Endometrial microvascular endothelial cells (primary cell): ENCODE measurements around the gene ASTN2. TPM values are rescaled to one million over a fixed set of nuclear protein-coding genes. Genes with fewer than 3 reads are reported as not detected.
"Not testable (repeated sequence)": the region's sequence is repeated elsewhere in the genome, so short reads cannot be mapped to it uniquely, and the experiment has no call there.

Experiments used
- in situ Hi-C: cut with HindIII; loops from 2 replicates; pipeline ENCODE4 v1.10.0; 2017; ENCODE audit warnings: low sequenced_read_pairs, low pct_unique_long_range_greater_than_20kb; ENCODE audit errors: inconsistent ontology term
- total RNA-seq: library from RNA; depleted of rRNA; stranded (reverse); fragments of >200 nt; gene quantifications from one replicate; pipeline ENCODE4 v1.2.3, GENCODE V29; 2015; ENCODE audit errors: inconsistent ontology term

The ASTN2 gene
- total RNA-seq, 1 donor from 2014 or later: 2.1 TPM

DNA sequence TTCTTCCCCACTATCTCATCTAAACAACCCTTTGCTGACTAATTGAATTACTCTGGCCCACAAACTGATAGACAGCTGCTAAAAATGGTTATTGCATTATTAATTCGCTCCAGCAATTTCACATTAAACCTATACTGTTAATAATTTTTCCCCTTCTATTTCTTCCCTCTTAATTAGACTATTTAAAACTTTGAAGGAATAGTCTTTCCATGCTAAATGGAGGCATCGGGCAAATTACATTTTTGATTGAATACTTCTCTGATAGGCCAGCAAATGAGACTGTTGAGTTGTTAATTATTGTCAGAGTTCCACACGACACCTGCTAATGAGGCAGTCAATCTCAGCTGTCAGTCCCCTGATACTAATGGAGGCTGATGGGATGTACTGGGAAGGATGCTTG lies 485.2 kb downstream of the ASTN2 start:
- in situ Hi-C loops: no loop called here

DNA sequence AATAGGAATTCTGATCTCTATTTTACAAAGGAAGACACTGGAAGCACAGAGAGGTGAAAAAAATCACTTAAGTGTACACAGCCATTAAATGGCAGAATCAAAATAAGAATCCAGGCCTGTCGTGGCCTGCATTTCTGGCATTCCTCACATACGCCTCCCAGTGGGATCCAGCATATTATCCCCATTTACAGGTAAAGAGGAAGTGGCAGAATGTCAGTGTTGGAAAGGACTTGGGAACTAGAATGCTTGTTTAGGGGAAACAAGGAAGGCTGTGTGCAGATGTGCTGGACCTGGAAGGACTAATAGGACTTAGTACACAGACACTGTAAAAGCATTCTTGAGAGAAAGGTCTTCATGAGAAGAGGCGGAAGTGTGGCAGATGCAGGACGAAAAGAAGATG lies 486.0 kb downstream of the ASTN2 start:
- in situ Hi-C loops: no loop called here

DNA sequence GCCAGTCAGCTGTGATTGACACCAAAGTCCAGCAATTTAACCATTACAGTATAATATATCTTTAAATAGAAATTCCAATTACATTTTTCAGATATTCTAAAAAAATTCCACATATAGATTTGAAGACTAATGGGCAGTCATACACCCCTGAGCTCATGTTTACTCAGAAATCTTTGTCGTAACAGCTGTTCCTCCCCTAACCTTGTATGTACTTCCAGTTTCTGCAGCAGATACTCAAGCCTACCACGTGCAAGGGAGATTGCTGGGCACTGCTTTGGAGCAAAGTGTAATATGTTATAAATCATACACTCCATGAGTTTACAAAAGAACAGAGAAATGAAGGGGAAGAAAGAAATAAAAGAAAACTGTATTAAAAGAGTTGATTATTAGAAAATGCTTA lies 486.6 kb downstream of the ASTN2 start:
- in situ Hi-C loops: no loop called here

DNA sequence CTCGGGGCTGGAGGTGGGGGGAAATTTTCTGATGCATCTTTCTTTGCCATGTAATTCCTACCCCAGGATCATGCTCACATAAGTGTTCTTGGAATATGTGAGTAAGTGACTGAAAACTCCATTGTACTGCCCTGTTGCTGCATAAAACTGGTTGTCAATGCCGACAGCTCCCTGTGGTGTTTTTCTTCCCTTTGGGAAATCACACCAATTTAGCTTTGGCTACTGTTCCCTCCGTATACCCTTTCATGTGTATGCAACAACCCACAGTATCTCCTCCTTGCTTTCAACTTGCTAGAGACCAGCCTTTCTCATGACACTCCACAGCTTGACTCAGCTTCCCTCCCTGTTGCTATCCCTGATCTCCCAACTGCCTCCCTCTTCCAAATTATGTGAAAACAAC lies 487.1 kb downstream of the ASTN2 start:
- in situ Hi-C loops: no loop called here

DNA sequence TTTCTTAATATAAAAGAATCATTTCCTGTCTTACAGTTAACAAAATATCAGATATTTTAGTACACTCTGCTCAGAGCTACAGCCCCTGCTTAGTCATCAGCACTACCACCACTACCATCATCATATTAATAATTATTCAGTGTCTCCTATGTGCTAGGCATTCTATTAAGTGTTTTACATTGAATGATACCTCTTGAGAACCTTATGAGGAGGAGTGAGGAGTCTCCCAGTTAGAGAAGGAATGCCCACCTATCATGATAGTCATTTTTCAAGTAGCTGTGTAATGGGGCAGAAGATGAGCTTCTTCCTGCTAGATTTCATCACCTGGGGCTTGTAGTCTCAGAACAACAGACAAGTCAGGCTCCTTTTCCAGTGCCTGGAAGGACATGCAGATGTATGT lies 489.7 kb downstream of the ASTN2 start:
- in situ Hi-C loops: no loop called here

DNA sequence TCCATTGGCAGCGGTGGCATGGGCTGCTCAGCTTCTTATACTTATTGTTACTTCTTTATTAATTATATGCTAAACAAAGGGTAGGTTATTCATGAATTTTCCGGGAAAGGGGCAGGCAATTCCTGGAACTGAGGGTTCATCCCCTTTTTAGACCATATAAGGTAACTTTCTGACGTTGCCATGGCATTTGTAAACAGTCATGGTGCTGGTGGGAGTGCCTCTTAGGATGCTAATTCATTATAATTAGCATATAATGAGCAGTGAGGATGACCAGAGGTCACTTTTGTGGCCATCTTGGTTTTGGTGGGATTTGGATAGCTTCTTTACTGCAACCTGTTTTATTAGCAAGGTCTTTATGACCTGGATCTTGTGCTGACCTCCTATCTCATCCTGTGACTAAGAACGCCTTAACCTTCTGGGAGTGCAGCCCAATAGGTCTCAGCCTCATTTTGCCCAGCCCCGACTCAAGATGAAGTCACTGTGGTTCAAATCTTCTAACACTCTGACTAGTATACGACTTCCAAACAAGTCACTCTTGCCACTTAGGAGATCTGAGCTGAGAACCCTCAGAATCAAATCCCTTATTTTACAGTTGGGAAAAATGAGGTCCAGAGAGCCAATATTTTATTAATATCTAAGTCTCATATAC lies 490.3 kb downstream of the ASTN2 start:
- in situ Hi-C loops: no loop called here

DNA sequence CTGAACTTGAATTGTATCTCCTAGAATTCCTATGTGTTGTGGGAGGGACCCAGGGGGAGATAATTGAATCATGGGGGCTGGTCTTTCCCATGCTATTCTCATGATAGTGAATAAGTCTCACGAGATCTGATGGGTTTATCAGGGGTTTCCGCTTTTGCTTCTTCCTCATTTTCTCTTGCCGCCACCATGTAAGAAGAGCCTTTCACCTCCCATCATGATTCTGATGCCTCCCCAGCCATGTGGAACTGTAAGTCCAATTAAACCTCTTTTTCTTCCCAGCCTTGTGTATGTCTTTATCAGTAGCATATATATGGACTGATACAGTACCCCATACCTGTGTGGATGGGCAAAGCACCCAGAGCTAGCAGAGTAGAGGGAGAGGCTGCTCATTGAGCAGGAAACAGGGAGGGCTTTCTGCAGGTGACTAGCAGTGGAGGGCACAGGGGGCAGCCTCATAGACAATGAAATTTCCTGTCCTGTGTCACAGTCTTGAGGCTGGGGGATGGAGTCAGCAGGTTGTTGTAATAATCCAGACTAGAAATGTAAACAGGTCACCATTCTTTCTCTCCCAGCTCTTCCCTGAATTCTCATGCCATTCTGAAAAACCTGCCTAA lies 496.9 kb downstream of the ASTN2 start:
- in situ Hi-C loops: not testable (repeated sequence)

DNA sequence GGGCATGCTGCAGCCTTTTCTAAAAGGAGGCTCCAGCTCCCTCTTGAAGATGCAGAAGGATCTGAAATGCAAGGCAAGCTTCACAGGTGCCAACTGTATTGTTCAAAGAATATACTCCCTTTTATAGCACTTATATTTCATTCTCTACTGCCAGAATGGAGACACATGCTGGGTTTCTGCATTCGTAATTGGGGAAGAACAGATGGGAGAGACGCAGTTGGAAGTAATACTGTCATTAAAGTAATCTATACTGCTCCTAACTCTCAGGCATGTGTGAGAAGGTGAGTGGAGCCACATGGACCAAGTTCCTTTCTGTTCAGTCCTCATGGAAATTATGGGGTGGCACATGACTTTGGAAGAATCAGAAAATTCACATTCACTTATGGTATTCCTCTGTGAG lies 501.3 kb downstream of the ASTN2 start:
- in situ Hi-C loops: no loop called here

DNA sequence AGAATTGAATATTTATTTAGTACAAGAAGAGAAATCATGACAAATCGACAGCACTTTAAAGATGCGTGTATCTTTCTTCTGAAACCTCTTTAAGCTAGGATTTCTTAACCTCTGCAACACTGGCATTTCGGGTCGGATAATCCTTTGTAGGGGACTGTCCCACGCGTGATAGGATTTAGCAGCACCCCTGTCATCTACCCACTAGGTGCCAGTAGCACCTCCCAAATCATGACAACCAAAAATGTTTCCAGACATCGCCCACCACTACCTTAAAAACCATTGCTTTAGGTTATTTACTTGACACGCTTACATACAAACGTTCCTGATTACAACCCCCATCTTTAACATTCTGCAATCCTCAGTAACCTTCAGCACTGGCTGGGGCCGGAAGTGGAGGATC lies 504.7 kb downstream of the ASTN2 start:
- in situ Hi-C loops: no loop called here

DNA sequence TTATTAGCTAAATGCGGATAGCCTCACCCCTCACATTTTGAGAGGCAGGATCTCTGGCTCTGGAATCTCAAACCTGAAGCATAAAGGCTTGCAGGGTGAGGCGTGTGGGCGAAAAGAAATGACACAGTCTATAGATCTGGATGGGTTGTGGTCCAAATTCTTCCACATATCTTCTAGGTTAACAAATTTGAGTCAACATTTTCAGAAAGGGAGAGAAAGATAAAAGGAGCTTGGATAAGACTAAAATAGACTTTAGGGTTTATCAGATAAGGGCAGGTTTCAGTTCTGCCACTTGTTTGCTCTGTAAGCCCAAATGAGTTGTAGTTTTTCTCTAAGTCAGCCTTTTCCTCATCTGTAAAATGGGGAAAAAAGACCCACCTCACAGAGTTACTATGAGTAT lies 506.9 kb downstream of the ASTN2 start:
- in situ Hi-C loops: no loop called here

DNA sequence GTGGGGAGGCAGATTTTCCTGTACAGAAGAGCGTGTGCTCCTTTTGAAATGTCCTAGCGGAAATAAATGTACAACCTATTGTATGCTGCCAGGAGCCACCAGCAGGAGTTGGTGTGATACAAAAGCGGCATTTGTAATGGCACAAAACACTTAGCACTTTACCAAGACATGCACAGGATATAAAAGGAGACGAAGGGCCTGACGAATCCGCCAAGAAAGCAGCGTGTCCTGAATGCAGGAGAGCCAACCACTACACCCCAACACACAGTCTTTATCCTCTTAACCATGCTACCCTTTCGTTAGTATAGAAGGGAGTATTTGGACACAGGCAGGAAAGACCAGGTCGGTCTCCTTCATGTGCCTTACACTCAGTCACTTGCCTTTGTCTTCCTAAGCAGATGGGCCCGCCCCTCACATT lies 509.7 kb downstream of the ASTN2 start:
- in situ Hi-C loops: no loop called here

DNA sequence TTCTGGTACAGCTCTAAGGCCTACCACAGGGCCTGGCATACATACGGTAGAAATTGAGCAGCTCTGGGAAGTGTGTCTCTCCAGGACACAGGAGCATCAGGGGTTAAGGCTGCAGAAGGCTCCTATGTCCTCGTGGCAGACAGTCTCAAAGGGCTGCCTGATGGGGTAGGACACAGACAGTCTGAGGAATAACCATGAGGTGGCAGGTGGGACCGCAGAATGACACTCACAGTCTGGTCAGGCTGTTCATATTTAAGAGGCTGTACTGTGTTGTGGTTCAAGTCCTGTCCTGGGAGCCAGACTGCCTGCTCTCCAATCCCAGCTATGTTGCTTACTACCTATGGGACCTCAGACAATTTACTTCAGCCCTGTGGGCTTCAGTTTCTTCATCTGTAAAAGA lies 510.7 kb downstream of the ASTN2 start:
- in situ Hi-C loops: no loop called here

DNA sequence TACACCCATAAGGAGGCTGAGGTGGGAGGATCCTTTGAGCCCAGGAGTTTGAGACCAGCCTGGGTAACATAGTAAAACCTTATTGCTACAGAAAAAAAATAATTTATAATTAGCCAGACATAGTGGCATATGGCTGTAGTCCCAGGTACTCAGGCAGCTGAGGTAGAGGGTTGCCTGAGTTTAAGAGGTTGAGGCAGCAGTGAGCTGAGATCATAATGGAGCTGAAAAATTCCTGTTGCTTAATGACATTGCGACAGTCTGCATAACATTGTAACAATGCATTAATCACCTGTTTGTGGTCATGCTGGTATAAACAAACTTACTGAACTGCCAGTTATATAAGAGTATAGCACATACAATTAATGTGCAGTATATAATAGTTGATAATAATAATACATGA lies 513.6 kb downstream of the ASTN2 start:
- in situ Hi-C loops: no loop called here

DNA sequence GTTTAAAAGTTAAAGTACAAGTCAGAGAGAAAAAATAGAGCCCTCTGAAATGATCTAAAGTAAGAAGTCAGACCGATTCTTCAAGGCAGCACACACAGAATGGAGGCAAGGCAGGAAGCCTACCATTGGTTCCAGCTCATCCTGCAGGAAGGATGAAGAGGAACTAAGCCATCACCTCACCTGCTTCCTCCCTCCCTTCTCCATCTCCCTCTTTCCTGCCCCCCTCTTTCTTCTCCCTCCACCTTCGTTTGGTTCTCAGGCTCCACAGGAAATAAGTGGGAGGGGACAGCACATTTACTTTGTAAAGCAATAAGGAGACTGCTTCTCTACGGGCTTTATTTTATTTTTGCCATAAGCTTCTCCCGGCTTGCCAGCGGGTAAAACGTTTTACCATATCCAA lies 514.3 kb downstream of the ASTN2 start:
- in situ Hi-C loops: no loop called here

DNA sequence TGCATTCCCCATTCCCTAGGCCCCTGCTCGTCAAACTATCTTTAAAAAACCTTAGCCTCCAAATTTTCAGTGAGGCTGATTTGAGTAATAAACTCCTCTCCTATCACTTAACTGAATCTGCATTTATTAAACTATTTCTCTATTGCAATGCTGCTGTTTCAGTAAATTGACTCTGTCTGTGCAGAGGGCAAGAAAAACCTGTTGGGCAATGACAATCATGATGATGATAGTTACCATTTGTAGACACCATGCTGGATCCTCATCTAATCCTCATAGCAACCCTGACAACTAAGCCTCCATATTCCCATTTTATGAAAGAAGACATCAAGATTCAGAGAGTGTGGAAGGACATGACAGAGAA lies 514.9 kb downstream of the ASTN2 start:
- in situ Hi-C loops: no loop called here

DNA sequence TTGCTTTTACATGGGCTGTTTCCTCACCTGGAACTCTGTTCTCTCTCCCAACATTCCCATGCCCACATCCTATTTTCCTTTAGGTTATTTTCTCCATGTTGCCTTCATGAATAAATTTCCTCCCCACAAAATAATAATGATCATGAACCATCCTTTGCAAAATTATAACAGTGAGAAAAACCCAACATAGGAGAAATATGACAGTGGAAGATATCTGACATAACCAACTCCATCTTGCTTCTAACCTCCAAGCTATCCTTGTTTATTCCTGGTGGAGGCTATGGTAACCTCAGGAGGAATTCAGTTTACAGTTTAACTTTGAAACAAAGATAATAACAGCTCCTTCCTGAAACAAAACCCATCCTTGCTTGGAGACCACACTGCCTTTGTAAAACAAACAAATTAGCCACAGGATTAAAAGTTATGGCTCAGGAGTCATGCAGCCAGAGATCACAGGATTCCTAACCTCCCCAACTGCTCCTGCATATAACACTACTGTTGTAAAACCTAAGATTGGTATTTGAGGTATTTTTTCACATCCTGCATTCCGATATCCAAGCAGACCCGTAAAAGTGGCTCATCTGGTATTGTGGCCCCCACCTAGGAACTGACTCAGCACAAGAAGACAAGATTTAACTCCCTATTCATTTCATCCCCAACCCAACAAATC lies 515.4 kb downstream of the ASTN2 start:
- in situ Hi-C loops: no loop called here

DNA sequence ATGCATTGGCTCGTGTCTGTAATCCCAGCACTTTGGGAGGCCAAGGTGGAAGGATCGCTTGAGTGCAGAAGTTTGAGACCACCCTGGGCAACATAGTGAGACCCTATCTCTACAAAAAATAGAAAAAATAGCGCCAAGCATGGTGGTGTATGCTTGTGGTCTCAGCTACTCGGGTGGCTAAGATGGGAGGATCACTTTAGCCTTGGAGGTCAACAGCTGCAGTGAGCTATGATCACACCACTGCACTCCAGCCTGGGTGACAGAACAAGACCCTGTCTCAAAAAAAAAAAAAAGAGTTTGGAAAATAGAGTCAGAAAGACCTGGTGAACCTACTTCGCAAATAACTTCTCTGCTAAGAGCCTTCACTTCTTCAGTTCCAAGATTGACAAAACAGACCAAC lies 516.7 kb downstream of the ASTN2 start:
- in situ Hi-C loops: not testable (repeated sequence)

DNA sequence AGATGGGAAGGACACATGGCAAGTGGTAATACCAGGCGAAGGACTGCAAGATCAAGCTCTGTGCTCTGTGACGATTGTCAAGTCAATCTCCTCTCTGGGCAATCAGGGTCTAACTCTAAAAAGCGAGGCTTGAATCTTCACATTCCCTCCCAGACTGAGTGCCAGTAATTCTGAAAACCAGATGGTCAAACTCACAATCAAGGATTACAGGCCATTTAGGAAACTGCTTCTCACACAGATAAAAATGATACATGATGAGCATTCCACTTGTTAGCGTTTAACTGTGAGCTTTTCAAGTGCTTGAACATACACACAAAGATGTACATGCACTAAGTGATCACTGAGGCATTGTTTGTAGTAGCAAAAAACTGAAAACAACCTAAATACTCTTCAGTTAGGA lies 517.7 kb downstream of the ASTN2 start:
- in situ Hi-C loops: no loop called here

DNA sequence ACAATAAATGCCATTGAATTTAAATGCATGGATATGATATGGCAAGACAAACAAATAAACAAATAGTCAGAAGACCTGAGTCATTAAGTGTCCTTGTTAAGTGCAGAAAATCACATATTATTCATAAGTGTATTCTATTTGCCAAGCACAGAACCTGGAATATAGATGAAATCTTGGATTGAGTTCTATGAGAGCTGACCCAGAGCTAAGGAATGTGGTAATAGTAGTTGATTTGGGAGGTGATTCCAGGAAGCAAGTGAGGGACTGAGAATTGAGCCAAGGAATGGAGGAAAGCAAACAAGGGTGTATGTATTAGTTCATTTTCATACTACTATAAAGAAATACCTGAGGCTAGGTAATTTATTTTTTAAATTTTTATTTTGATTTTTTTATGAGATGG lies 518.9 kb downstream of the ASTN2 start:
- in situ Hi-C loops: no loop called here

DNA sequence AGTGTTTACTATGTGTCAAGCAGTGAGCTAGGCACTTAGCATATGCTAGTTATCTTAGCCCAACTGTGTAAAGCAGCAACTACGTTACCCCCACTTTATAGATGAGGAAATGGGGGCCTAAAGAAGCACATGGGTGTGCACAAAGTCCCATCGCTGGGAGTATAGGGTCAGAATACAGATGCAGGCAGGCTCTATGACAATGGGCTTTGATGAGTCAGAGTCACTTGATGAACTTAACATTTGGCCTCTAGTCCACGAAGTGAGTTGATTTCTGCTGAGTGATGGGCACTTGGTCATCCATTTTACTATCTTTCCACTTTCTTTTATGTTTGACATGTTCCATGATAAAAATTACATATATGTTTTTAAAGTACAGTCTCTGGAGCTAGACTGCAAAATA lies 523.4 kb downstream of the ASTN2 start:
- in situ Hi-C loops: no loop called here

DNA sequence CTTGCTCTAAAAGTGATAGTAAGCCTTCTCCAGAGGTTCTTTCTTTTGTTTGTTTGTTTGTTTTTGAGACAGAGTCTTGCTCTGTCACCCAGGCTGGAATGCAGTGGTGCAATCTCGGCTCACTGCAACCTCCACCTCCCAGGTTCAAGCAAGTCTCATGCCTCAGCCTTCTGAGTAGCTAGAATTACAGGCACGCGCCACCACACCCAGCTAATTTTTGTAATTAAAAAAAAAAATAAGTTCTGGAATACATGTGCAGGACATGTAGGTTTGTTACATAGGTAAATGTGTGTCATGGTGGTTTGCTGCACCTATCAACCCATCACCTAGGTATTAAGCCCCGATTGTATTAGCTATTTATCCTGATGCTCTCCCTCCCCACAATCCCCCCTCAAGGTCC lies 526.4 kb downstream of the ASTN2 start:
- in situ Hi-C loops: not testable (repeated sequence)
